Liver (tissue), 9 donors: Measurements from ENCODE around the gene CBX4. TPM values are rescaled to one million over a fixed set of nuclear protein-coding genes. Genes with fewer than 3 reads are reported as not detected.
A peak's percentile ranks its signal among the peaks of the same experiment; 100 is the strongest.

ENCODE experiments used
- DNase-seq: peaks from one replicate; pipeline ENCODE4 v3.0.0-alpha.2; 2017; ENCODE audit warnings: low spot score
- H3K27ac ChIP-seq, 2 donors: one replicate each; pipeline ENCODE4 v1.7.0; 2013; ENCODE audit warnings: inconsistent platforms in 2 of 2, low read length in 2 of 2, control low read depth in 1 of 2, low read depth in 1 of 2, mild to moderate bottlenecking in 1 of 2
- H3K27me3 ChIP-seq, 4 donors: one replicate each; pipeline versions ENCODE4 v1.6.1 to v1.7.0; 2013; ENCODE audit warnings: low read length in 3 of 4, inconsistent platforms in 1 of 4, mild to moderate bottlenecking in 1 of 4, moderate library complexity in 1 of 4; ENCODE audit not compliant: control insufficient read depth in 4 of 4, insufficient read depth in 4 of 4
- H3K36me3 ChIP-seq, 4 donors: one replicate each; pipeline versions ENCODE4 v1.6.1 to v1.7.0; 2013; ENCODE audit warnings: low read length in 3 of 4, mild to moderate bottlenecking in 3 of 4, low read depth in 1 of 4, moderate library complexity in 1 of 4; ENCODE audit not compliant: control insufficient read depth in 4 of 4, insufficient read depth in 3 of 4
- H3K4me1 ChIP-seq, 4 donors: one replicate each; pipeline versions ENCODE4 v1.6.1 to v1.7.0; 2013; ENCODE audit warnings: low read length in 3 of 4, mild to moderate bottlenecking in 3 of 4, moderate library complexity in 1 of 4; ENCODE audit not compliant: control insufficient read depth in 4 of 4, insufficient read depth in 4 of 4
- H3K4me3 ChIP-seq, 3 donors: one replicate each; pipeline versions ENCODE4 v1.6.1 to v1.7.0; 2013; ENCODE audit warnings: low read length in 3 of 3, control low read depth in 1 of 3, low read depth in 1 of 3, mild to moderate bottlenecking in 1 of 3
- H3K9ac ChIP-seq, 2 donors: one replicate each; pipeline ENCODE4 v1.7.0; 2013; ENCODE audit warnings: low read length in 2 of 2, mild to moderate bottlenecking in 2 of 2, moderate library complexity in 2 of 2, control low read depth in 1 of 2, low read depth in 1 of 2
- H3K9me3 ChIP-seq, 4 donors: one replicate each; pipeline versions ENCODE4 v1.6.1 to v1.7.0; 2013; ENCODE audit warnings: low read length in 3 of 4; ENCODE audit not compliant: control insufficient read depth in 4 of 4
- ATF3 ChIP-seq: IDR thresholded peaks from 2 replicates; pipeline ENCODE4 v1.6.1; 2016; ENCODE audit warnings: antibody characterized with exemption
- EGR1 ChIP-seq, 2 donors: IDR thresholded peaks; 2 replicates each; pipeline ENCODE4 v1.6.1; 2016 to 2018; ENCODE audit warnings: antibody characterized with exemption in 2 of 2, low read depth in 2 of 2
- HNF4A ChIP-seq, 2 donors: conservative IDR thresholded peaks; 2 replicates each; pipeline ENCODE4 v1.6.1; 2016; ENCODE audit warnings: antibody characterized with exemption in 2 of 2, mild to moderate bottlenecking in 2 of 2
- JUND ChIP-seq, 2 donors: IDR thresholded peaks; 2 replicates each; pipeline ENCODE4 v1.6.1; 2016; ENCODE audit warnings: antibody characterized with exemption in 2 of 2
- MAX ChIP-seq: IDR thresholded peaks from 2 replicates; pipeline ENCODE4 v1.6.1; 2016; ENCODE audit warnings: antibody characterized with exemption
- NR2F2 ChIP-seq: IDR thresholded peaks from 2 replicates; pipeline ENCODE4 v1.6.1; 2016; ENCODE audit warnings: antibody characterized with exemption
- RAD21 ChIP-seq, 2 donors: IDR thresholded peaks; 2 replicates each; pipeline ENCODE4 v1.6.1; 2016; ENCODE audit warnings: antibody characterized with exemption in 2 of 2, mild to moderate bottlenecking in 2 of 2
- REST ChIP-seq: IDR thresholded peaks from 2 replicates; pipeline ENCODE4 v1.6.1; 2016; ENCODE audit warnings: antibody characterized with exemption, mild to moderate bottlenecking
- RXRA ChIP-seq, 2 donors: IDR thresholded peaks; 2 replicates each; pipeline ENCODE4 v1.6.1; 2017 to 2018; ENCODE audit warnings: antibody characterized with exemption in 2 of 2, mild to moderate bottlenecking in 1 of 2
- SP1 ChIP-seq: IDR thresholded peaks from 2 replicates; pipeline ENCODE4 v1.6.1; 2018; ENCODE audit warnings: antibody characterized with exemption, mild to moderate bottlenecking
- ZBTB33 ChIP-seq: IDR thresholded peaks from 2 replicates; pipeline ENCODE4 v1.6.1; 2016; ENCODE audit warnings: antibody characterized with exemption
- WGBS: extraction: QIAGEN DNeasy Blood & Tissue Kit; methylation state at CpG from one replicate; pipeline ENCODE4 v1.1.7; 2013; 5-methylcytosine and 5-hydroxymethylcytosine counted together
- polyA plus RNA-seq, 2 donors: library from polyadenylated mRNA; stranded (reverse) in 1 of 2; unstranded in 1 of 2; fragments of 200-250 nt in 1 of 2; fragments of >200 nt in 1 of 2; fragmentation: Nextera tagmentation in 1 of 2; extraction: Ambion mirVana in 1 of 2; gene quantifications; one replicate each; pipeline versions ENCODE4 v1.2.1 to v1.2.3, GENCODE V29; 2013 to 2015
- total RNA-seq, 2 donors: library from RNA; depleted of rRNA; stranded (reverse); fragments of >200 nt; gene quantifications; one replicate each; pipeline ENCODE4 v1.2.3, GENCODE V29; 2014
- donor health status: healthy.
- donor health status: healthy.
- donor health status: healthy.
- donor health status: healthy.
- donor health status: healthy.

CBX4 gene
- total and polyA plus RNA-seq, 4 donors = 4.8 to 8.9 (median 6.3) TPM

GRCh38 chr17:79812353-79813258, 26.6 kb downstream of the CBX4 start:
- peaks cover 0 to 37% (median 13%) of the 10 kb centered on the region in 4 donors for H3K27me3 ChIP-seq
- H3K27ac ChIP-seq = no peak overlapping the region
- peak overlapping the region in 1 of 3 donors; percentile 51 for H3K4me3 ChIP-seq
- 5% methylated on average over 72 of the region's 72 CpGs for WGBS
- no peak overlapping the region for H3K9ac ChIP-seq
- H3K36me3 ChIP-seq = no peaks in the 10 kb centered on the region
- TF ChIP-seq MAX (no peak), JUND (IDR thresholded peaks at IDR 0.05) (no peak), SP1 (no peak), RXRA (IDR thresholded peaks at IDR 0.05) (no peak), HNF4A (conservative IDR thresholded peaks at IDR 0.05) (no peak), REST (no peak), ZBTB33 (no peak), RAD21 (IDR thresholded peaks at IDR 0.05) (no peak)
- peaks cover 3 to 28% (median 22%) of the 10 kb centered on the region in 4 donors for H3K4me1 ChIP-seq
- DNase-seq = no peak
- H3K9me3 ChIP-seq = no peaks in the 10 kb centered on the region

GRCh38 chr17:79811868-79812352, 27.3 kb downstream of the CBX4 start:
- WGBS = 8% methylated on average over 20 of the region's 20 CpGs
- H3K4me1 ChIP-seq = peaks cover 3 to 28% (median 22%) of the 10 kb centered on the region in 4 donors
- DNase-seq = no peak
- H3K36me3 ChIP-seq = no peaks in the 10 kb centered on the region
- no peak overlapping the region for H3K27ac ChIP-seq
- H3K27me3 ChIP-seq = peaks cover 0 to 40% (median 19%) of the 10 kb centered on the region in 4 donors
- TF ChIP-seq EGR1 (IDR thresholded peaks at IDR 0.05; ENCODE audit: low read depth in 2 of 2) (no peak), ZBTB33 (no peak), ATF3 (no peak), HNF4A (conservative IDR thresholded peaks at IDR 0.05) (no peak), MAX (no peak), NR2F2 (no peak), RAD21 (IDR thresholded peaks at IDR 0.05) (no peak)
- H3K9ac ChIP-seq = no peak overlapping the region
- no peaks in the 10 kb centered on the region for H3K9me3 ChIP-seq
- H3K4me3 ChIP-seq = no peak overlapping the region
